Measurements from ENCODE around the gene TMEM26.
"Not testable (repeated sequence)": the region's sequence is repeated elsewhere in the genome, so short reads cannot be mapped to it uniquely, and the experiment has no call there.

TMEM26 gene

DNA sequence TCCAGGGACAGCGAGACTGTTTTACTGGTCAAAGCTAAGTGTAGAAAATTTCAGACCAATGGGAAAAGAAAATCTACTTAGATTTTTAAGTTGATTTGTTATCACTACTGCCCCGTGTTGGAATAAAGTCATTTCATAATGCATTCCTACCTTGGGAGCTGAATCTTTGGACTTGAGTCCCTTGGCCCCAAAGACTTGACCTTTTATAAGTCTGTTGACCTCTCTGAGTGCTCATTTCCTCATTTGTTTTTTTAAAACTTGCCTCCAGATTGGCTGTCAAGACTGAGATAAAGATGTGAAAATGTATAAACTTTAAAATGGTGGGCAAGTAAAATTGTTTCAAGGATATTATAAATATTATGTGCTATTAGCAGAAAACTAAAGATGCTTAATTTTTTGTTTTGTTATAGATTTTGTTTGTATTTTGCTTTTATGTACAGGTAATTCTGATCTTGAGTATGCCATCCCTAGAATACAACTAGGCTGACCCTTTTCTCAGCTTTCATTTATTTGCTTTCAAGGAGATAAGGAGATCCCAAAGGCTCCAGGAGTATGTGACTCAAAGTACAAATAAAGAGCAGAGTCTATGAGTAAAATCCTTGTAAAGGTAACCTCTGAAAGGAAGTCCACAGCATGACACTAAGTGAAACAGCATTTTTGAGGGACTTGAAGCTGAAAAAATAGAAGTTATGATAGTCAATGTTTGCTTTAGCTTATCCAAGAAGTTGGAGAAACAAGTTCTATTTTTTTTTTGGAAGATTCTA lies 54.6 kb downstream of the TMEM26 start:
- no peak for DNase-seq

DNA sequence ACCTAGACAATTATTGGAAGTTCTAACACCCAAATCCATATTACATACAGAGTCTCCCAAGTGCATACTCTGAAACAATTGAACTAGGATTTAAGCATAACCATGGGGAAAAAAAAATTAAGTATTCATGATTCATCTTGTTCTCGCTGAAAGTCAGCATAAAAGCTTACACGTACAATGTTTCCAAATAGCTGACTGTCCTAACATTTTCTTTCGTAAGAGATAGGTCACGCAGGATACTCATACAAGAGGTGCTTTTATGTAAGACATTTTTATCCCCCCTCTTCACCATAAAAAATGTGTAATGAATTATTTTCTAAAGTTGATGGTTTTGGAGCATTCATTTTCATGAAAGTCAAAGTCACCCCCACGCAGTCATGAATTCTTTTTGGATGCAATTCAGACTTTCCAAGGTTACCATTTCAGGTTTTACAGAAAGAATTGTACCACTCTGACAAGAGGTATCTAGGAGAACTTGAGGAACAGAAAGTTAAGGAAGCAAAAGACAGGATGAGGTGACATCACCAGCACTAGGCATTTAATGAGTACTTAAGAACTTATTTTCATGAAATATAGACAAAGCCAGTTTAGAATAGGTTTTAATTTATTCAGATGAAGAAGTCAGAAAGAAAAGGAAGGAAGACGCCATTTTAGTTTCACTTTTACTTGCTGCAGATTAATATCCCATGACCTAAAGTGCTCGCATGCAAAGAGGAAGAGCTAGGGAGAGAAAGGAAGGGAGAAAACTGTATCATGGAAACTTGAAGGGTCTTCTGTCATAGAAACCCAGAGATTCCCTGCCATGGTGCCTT lies 55.8 kb downstream of the TMEM26 start:
- peak in 1 of 2 donors; percentile 17 for DNase-seq

DNA sequence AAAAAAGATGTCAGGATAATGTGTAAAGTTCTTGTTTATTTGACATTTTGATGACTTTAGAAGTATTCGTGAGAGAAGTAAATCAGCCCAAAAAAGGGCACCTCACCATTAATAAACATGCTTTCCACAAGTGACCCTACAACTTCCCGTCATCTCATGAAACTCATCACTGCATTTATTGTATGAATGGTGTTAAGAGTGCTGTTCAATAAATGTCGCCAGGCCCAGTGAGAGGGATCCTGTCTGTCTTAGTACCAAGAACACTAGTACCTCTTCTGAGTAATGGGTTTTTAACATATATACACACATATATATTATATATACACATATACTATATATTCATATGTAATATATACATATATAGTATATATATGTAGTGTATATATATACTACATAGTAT lies 61.9 kb downstream of the TMEM26 start:
- no peak for DNase-seq

DNA sequence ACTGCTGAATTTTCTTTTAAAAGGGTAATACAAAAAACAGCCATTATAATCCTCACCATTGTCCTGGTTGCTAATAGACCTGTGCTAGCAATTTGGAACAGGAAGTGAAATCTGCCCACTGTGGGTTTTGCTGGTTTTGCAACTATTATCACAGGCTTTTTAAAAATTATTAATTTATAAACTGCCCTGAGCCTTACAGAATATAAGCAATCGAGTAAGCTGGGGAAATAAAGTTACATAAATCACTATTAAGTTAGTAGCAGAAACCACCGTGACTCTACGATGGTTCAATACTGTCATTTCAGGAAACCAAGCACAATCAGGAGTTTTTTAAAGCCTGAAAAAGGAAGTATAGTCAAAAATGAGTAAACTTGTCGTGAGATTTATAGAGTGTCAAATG lies 62.3 kb downstream of the TMEM26 start:
- no peak for DNase-seq

DNA sequence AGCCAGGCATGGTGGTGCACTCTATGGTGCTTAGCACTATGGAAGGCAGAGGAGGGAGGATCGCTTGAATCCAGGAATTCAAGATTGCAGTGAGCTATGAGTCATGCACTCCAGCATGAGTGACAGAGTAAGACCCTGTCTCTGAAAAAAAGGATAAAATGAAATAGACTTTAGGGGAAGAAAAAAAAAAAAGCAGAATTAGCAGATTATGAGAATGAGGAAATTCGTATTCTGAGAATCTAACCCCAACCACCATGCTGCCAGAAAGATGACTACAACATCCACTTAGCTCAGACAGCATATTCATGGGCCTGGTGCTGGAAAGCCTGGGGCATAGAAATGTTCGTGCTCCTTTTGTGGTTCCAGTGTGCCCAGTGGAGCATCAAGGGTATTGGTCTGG lies 63.3 kb downstream of the TMEM26 start:
- no peak for DNase-seq

DNA sequence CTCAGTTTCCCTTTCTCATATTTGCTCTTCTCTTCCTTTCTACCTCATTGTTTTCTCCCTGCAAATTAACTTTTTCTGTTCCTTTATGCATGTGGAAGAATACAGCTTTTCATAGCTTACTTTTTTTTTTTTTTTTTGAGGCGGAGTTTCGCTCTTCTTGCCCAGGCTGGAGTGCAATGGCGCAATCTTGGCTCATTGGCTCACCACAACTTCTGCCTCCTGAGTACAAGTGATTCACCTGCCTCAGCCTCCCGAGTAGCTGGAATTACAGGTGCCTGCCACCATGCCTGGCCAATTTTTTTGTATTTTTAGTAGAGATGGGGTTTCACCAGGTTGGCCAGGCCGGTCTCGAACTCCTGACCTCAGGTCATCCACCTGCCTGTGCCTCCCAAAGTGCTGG lies 64.2 kb downstream of the TMEM26 start:
- DNase-seq = peak in 1 of 2 donors; percentile 23

DNA sequence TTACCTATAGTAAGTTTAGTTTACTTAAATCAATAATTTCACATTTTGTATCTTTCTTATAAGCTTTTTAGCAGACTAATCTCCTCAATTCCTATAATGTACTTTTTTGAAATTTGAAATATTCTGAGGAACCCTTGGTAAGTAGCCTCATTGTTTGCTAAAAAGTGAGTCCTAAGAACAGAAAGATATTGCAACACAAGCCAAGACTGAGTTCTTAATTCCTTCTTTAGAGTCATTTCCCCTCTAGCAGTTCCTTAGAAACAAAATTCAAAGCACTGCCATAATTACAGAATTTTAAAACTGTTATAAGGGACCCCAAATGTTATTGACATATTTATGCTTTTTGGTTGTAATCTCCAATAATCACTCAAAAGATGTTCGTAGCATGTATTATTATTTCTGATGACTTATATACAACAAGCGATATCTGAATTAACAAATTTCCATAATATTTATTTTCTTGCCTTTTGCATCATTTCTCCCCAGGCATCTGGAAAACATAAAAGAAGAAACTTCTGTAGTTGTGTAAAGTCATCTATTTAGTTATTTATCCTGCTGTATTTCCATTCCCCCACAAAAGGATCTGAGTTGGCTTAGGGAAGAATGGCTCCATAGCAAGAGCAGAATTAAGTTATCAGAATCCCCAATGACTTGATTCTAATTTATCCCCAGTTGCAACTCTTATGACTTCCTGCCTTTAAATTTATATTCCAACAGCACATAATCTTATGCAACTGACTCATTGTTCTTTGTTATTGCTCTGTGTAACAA lies 67.8 kb downstream of the TMEM26 start:
- DNase-seq = no peak

DNA sequence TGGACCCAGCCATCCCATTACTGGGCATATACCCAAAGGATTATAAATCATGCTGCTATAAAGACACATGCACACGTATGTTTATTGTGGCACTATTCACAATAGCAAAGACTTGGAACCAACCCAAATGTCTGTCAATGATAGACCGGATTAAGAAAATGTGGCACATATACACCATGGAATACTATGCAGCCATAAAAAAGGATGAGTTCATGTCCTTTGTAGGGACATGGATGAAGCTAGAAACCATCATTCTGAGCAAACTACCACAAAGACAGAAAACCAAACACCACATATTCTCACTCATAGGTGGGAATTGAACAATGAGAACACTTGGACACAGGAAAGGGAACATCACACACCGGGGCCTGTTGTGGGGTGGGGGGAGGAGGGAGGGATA lies 72.0 kb downstream of the TMEM26 start:
- not testable (repeated sequence) for DNase-seq

DNA sequence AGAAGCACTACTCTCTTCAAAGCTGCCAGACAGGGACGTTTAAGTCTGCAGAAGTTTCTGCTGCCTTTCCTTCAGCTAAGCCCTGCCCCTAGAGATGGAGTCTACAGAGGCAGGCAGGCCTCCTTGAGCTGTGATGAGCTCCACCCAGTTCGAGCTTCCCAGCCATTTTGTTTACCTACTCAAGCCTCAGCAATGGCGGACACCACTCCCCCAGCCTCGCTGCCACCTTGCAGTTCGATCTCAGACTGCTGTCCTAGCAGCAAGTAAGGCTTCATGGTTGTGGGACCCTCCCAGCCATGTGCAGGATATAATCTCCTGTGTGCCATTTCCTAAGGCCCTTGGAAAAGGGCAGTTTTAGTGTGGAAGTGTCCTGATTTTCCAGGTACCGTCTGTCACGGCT lies 74.3 kb downstream of the TMEM26 start:
- no peak for DNase-seq

DNA sequence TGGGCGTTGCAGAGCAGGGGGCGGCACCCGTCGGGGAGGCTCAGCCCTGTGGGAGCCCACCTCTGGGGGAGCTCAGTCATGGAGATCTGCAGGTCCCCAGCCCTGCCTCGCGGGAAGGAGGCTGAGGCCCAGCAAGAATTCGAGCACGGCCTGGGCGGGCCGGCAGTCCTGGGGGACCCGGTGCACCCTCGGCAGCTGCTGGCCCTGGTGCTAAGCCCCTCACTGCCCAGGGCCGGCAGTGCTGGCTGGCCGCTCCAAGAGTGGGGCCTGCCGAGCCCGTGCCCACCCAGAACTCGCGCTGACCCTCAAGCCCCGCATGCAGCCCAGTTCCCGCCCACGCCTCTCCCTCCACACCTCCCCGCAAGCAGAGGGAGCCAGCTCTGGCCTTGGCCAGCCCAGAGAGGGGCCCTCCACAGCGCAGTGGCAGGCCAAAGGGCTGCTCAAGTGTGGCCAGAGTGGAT lies 76.2 kb downstream of the TMEM26 start:
- no peak for DNase-seq

DNA sequence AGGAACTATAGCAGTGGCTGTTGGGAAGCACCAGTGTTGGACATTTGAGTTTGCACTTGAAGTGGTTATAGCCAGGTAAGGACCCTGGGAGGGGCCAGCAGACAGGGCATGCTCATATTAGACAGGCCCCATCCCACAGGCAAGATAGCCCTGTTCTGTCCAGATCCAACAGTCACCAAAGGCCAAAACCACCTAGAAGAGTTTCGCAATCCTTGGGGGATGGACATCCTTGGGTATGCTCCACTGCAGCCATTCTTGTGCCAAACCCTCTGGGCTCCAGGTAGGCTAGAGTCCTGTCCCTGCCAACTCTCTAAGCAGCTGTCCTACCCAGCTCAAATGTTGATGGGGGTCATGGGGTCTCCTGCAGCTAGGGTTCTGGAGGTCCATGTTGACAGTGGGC lies 76.8 kb downstream of the TMEM26 start:
- no peak for DNase-seq

DNA sequence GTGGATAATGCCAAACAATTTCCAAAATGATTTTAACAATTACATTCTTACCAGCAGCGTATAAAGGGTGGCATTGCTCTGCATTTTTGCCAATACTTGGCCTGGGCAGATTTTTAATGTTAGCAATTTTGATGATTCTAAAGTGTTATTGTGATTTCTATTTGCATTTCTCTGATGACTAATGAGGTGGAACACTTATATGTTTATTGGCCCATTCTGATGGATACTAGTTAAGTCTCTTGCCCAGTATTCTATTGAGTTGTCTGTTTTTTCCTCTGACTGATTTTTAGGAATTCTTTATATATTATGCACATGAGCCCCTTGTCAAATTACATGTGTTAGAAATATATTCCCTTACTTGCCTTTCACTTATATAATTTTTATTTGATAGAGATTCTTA lies 86.8 kb downstream of the TMEM26 start:
- DNase-seq = no peak

DNA sequence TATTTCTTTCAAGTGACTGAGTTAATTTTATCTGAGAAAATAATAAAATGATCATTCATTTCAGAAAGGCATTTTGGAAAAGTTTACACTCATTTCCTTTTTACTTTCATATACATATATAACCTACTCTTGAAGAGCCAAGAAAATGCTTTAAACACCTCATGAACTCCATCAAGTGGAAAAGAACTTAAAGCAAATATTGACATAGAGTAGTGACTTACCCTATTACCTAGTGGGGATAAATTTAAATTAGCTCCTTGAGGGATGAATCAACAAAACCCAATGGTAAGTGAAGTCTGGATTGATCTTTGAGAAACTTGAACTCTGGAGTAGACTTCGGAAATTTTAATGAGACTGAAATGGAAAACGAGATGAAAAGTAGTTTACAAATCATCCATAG lies 88.6 kb downstream of the TMEM26 start:
- no peak for DNase-seq

DNA sequence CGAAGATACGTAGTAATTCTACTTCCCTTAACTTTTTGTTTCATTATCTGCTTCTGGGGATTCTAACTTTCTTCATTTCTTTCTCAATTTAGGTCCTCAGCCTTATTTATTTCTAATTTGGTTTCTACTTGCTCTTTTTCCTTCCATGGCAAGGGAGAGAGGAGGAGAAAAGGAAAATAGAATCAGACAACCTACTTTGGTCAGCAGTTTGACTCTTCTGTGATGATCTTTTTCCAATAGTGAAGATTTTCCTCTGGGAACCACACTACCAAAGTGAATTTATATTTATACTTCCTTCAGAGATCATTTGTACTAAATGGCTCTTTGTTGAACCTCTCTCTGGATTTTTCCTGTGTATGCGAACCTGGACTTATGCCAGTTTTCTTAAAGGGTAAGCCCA lies 90.2 kb downstream of the TMEM26 start:
- DNase-seq = no peak

DNA sequence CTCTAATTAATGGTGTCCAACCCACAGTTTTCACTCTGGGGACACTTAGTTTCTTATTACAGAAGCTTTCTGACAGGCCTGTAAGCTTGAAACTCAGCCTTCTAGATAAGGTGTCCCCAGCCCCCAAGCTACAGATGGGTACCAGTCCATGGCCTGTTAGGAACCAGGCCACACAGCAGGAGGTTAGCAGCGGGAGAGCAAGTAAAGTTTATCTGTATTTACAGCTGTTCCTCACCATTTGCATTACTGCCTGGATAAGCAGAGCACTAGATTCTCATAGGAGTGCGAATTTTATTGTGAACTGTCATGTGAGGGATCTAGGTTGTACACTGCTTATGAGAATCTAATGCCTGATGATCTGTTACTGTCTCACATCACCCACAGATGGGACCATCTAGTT lies 93.7 kb downstream of the TMEM26 start:
- no peak for DNase-seq

DNA sequence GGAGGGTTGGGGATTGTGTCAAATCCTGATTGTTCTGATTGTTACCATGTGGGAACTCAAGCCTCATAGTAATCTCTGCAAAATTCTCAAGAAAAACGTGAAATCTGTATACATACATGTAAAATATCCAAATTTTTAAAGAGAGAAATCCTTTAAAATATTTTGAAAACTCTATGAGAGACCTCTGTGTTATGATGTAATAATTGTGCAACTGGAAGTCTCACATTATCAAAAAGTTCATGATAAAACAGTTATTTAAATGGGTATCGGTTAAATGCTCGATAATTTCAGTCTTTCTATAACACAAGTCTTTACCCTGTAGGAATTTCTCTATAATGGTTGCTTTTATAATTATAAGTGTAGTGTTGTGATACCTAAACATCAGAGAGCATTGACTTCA lies 95.5 kb downstream of the TMEM26 start:
- no peak for DNase-seq

Measured in CD4-positive, alpha-beta T cell treated with Interleukin-1 beta for 1 hour (primary cell).